HG02759 (cell line): ENCODE results near the gene RTKN2.

Experiments used
- ATAC-seq: cut with Tn5 transposase; IDR thresholded peaks from one replicate; pipeline ENCODE4 v1.9.1; 2021; ENCODE audit warnings: mild to moderate bottlenecking, moderate library complexity; ENCODE audit not compliant: unreplicated experiment

RTKN2 gene

DNA sequence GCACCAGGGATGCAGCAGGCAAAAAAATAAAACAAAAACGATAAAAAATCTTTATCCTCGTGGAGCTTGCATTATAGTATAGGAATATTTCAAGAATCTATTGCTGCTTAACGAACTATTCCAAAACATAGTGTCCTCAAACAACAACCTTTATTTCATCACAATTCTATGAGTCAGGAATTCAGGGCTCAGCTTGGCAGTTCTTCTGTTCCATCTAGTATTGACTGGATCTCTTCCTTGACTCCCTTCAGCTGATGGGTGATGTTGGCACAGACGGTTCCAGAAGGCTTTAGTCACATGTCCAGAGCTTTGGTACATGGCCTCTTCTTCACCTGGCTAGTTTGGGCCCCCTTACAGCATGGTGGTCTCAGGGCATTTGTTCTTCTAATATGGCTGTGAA lies 88.0 kb downstream of the RTKN2 start:
- ATAC-seq: no peak

DNA sequence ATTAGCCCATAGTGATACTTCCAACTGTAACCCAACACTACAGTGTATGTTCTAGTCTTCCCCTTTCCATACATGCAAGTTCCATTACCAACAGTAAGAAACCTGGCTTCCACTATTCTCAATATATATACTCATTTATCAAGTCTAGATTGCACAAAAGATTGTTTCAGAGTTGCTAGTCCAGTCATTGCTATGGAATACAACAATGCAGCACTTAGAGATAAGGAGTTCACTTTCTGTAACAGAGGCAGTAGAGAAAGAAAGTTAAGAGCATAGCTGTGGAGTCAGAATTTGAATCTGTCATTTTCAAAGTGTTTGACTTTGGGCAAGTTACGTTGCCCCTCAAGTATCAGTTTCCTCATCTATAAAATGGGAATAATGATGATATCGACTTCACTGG lies 90.1 kb downstream of the RTKN2 start:
- no peak for ATAC-seq

GRCh38 chr10:62177111-62177510 lies 91.5 kb downstream of the RTKN2 start:
- ATAC-seq: no peak

- ATAC-seq: no peak
These were observed 93.4 kb downstream of the RTKN2 start for GRCh38 chr10:62175251-62175650.

GRCh38 chr10:62172465-62172864 lies 96.2 kb downstream of the RTKN2 start:
- no peak for ATAC-seq

GRCh38 chr10:62171791-62172190 lies 96.9 kb downstream of the RTKN2 start:
- ATAC-seq: no peak

GRCh38 chr10:62170732-62171131 lies 97.9 kb downstream of the RTKN2 start:
- ATAC-seq: no peak

DNA sequence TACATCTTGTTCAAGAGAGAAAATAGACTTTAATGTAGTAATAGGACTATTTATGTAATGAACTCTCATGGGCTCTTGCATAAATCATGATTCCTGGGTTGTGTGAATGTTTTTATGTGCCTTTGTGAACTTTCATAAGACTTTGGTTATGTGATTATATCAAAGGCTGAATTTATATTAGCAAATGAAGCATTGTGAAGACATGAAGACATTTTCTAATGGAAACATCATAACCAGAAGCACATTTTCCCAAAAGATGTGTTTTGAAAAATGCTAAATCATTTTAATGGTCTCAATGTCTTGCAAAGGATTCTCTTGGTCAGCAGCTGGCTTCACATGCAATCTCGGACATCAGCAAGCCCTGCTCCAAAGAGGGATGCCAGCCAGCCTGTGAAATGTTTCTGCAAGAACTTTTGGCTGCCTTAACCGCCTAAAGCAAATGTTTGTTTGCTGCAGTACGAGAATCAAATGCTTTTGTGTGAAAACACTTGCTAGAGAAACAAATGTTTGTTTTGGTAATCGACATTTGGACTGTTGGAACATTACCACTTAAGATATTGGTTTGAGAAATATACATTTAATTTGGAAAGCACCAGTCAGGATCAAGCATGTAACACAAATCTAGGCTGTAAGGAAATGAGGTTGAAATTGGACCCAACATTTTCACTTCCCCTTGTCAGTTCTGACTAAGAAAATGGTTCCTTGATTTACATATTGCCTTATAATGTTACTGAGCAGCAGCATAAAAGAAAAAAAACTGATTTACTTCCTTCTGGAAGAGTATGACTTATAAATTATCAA lies 102.1 kb downstream of the RTKN2 start:
- ATAC-seq: peak; percentile 97

DNA sequence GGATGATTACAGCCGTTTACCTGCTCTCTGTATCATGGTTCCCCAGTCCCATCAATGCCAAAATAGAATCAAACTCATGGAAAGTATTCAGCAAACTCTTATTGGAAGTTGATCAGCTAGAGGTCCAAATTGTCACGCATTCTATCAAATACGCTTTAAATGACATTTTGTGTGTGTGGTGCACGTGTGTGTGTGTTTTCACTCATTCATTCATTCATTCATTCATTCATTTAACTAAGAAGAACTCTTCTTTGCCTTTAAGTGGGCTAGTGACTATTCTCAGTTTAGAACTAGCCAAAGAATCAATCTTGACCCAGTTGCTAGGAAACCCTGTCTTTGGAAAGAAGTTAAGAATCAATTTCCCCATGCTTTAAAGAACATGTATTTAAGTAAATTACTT lies 102.8 kb downstream of the RTKN2 start:
- ATAC-seq: no peak

GRCh38 chr10:62163024-62163423 lies 105.6 kb downstream of the RTKN2 start:
- ATAC-seq: no peak

DNA sequence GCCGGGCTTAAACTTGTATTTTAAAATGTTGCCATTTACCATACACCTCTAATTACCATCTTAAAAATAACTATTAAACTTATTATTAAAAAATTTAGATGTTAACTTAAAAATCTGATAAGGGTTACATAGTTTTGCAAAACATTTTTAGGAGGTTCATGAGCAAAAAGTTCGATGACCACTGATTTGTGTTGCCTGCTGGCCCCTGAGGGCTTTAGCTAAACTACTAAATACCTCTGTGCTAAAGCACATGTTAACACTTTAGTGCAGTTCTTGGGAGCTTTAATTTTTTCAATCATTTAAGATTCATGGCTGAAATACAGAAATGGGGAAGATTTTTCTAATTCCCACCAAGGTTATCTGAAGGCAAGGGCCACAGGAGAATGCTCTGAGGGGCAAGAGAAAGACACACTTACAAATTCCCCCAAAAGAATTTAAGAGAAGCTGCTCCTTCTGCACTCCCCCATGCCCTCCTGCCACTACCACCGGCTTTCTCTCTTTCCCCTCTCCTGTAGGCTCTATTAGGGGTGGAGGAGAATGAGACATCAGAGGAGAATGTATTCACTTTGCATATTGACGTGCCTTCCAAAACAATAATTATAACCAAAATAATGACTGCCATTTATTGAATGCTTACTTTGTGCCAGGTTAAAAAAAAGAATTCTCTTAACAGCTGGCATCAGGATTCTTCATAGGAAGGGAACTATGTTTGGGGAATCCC lies 106.2 kb downstream of the RTKN2 start:
- ATAC-seq: no peak

GRCh38 chr10:62159351-62159750 lies 109.3 kb downstream of the RTKN2 start:
- no peak for ATAC-seq

DNA sequence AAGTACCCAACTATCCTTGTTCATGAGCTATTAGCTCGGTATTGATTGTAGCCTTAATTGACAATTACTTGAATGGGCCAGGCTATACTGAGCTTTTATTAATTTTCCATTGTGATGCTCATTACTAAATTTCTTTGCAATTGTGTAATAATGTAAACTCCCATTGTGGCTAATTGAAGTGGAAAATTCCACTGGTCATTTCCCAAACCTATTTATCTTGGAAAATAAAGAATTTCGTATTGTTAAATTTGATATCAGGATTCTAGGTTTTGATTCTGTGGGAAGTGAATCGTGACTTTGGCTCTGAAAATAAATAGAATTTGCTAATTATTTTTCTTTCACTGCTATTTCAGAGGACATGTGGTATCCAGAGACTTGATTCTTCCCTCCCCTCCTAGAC lies 111.0 kb downstream of the RTKN2 start:
- no peak for ATAC-seq

- no peak for ATAC-seq
These were observed 113.5 kb downstream of the RTKN2 start for GRCh38 chr10:62155054-62155680.

GRCh38 chr10:62154231-62154630 lies 114.4 kb downstream of the RTKN2 start:
- ATAC-seq: no peak

DNA sequence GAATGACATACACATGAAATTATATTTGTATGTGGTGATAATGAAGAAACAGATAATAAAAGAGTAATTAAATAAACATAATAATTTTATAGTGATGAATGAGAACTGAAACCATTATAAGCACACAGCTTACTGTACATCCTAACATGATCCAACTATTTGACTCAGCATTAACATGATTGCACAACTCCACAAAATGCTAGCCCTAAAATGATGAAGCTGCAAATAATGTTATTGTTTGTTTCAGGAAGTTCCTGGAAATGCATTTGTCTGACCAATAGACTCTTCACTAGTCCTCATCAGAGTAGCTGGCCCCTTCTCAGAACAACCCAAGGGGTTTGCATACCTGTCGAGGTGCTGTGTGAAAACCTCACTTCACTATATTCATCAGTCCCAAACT lies 115.5 kb downstream of the RTKN2 start:
- ATAC-seq: no peak

DNA sequence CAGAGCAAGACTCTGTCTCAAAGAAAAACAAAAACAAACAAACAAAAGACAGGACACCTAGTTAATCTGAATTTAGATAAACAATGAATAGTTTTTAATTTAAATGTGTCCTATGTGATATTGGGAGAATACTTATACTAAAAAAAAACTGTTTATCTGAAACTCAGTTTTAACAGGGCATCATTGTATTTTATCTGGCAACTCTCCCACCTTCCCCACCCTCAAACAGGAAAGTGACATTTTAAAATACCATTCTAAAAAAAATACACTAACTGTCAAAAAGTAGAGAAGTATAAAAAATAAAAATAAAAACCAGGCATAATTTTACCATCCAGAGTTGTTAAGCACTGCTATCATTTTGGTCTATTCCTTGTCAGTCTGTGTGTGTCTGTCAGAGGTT lies 119.0 kb downstream of the RTKN2 start:
- no peak for ATAC-seq

DNA sequence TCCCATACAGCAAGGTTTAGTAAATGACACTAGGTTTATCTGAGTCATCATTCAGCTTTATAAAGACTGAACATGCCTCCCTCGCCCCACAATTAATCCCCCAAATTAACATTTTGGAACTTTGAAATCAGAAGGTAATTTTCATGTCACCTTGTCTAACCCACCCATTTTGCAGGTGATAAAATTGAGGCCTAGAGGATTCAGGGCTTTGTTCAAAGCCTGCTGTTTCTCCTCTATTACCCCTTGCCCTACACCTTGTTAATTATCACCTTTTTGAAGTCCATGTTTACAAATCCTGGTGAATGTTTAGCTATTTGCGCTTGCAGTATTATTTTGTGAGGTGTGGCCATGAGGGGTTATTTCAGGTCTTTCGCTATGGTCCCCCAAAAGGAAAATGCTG lies 120.5 kb downstream of the RTKN2 start:
- ATAC-seq: no peak

DNA sequence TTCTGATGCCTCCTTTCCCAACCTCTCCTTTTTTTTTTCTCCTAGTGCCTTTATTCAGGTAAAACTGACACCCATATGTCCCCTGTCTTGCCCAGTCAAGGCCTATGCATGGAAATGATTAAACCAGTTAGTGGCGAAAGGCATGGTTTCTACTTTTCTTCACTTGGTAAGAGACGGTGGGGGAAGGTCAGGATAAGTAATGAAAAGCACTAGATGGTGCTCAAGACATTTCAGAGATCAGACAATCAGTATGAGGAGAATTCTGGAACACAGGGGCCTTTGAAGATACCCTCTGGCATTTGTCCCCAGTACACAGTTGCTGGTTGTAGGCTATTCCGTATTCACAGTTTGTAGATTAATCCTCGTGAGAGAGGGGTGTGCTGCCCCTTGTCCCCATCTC lies 121.2 kb downstream of the RTKN2 start:
- no peak for ATAC-seq

- ATAC-seq: no peak
These were observed 131.7 kb downstream of the RTKN2 start for GRCh38 chr10:62136931-62137330.

DNA sequence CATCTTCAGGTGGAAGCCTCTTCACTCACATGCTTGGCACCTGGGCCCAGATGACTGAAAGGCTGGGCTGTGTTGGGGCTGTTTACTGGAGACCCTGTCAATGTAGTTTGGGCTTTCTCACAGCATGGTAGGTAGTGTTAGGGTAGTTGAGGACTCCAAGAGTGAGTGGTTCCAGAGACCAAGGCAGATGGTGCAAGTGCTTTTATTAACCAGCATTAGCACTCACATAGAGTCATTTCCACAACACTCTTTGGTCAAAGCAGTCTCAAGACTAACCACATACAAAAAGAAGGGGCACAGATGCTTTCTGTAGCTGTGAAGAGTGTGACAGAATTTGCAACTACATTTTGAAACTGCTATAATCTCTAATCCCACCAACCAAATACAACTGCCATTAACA lies 135.0 kb downstream of the RTKN2 start:
- peak; percentile 81 for ATAC-seq
